ENCODE measurements around the gene EYS.

EYS gene

GRCh38 chr6:65707126-65707826 lies at the start of gene EYS:
Gene EYS, minus strand, starts transcription at chr6:65707226. Its CDS starts 211,816 bp downstream, at chr6:65495410.
- DNase-seq (ENCODE audit: low spot score), result no peak

- no peak for DNase-seq (ENCODE audit: low spot score)
These were observed 39.3 kb upstream of the EYS start for GRCh38 chr6:65746302-65746701.

DNA sequence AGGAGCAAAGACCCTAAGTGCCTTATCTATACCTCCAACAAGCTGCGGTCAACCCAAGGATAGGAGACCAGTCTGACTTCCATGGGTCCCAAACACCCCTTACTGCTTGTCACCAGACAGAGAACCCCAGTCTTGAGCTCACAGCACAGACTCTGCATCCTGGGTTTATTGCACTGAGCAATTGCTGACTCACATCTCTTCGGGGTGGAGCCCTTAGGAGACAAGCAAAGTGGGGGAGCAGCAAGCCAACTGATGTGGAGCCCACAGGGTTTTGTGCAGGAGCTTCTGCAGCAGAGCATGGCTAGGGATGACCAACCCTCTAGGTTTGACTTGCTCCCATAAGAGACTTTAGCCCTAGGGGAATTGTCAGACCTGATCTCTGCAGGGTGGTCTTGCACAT lies 38.6 kb upstream of the EYS start:
- DNase-seq (ENCODE audit: low spot score), result no peak

DNA sequence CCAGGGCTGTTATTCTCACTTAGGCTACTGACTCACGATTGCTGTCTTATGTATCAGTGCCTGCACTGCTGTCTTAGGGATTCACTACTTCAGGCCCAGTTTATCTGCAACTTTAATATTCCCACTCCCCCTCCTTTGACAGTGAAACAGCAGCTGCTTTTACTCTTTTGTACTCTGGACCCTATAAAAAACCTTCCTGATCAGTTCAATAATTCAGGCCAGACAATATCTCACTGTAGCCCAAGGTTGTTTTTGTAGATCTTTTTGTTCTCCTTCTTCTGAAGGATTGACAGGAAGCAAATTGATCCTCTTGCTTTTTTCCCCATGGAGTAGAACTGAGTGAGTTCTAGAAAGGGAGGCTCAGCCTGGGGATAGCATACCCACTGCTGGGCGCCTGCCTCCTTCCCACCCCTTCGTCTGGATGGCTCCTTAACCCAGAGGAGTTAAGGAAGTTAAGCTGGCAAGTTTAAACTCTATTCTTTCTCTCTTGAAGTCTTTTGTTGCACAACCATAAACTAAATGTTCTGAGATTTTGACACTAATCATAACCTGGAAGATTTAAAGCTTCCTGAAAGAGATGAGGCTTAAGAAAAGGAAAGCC lies 22.0 kb upstream of the EYS start:
- DNase-seq (ENCODE audit: low spot score), result no peak

DNA sequence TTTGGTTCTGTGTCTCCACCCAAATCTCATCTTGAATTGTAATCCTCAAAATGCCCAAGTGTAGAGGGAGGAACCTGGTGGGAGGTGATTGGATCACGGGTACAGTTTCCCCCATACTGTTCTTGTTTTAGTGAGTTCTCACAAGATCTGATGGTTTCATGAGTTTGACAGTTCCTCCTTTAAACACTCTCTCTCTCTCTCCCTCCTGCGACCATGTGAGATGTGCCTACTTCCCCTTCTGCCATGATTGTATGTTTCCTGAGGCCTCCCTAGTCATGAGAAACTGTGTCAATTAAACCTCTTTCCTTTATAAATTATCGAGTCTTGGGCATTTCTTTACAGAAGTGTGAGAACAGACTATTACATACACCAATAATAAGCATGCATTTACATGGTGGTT lies 12.1 kb upstream of the EYS start:
- no peak for DNase-seq (ENCODE audit: low spot score)

- no peak for DNase-seq (ENCODE audit: low spot score)
These were observed 4.5 kb upstream of the EYS start for GRCh38 chr6:65711531-65711930.

DNA sequence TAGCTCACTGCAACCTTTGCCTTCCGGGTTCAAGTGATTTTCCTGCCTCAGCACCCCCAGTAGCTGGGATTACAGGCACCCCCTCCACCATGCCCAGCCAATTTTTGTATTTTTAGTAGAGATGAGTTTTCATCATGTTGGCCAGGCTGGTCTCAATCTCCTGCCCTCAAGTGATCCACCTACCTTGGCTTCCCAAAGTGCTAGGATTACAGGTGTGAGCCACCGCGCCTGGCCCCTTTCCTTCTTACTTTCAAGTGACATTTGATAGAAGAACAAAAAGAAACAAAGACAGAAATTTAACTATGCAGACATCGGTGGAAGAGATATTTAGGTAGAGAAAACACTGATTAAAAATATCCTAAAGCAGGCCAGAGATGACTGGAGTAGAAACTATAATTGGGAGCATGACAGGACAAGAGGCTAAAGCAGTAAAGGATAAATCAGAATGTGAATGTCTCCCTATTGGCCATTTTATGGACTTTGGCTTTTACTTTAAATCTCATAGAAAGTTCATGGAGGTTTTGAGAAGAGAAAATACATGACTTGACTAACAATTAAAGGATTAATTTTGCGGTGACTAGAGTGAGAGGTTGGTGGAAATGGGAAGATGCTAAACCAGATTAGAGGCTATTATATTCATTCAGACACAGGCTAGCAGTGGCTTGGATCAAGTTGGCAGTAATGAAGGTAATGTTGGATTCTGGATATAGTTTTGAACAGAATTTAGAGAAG lies 2.2 kb upstream of the EYS start:
- DNase-seq (ENCODE audit: low spot score), result no peak

- no peak for DNase-seq (ENCODE audit: low spot score)
These were observed 1.1 kb upstream of the EYS start for GRCh38 chr6:65708162-65708561.

DNA sequence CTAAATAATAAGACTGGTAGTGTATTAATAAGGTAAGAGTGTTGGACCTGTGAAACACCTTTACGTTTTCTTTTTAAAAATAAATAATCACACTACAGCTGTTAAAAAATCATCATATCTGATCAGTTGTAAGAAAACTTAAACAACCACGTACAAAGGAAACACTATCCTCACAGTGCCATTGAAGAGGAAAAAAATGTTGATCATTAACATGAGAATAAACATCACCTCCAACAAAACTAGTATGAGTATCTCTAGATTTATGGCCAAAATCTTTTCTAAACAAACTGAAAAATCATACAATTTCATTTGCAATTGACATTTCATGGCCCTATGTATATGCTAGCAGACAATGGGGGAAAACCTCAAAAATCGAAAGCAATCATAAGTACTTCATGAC lies 590 bp downstream of the EYS start:
- no peak for DNase-seq (ENCODE audit: low spot score)

DNA sequence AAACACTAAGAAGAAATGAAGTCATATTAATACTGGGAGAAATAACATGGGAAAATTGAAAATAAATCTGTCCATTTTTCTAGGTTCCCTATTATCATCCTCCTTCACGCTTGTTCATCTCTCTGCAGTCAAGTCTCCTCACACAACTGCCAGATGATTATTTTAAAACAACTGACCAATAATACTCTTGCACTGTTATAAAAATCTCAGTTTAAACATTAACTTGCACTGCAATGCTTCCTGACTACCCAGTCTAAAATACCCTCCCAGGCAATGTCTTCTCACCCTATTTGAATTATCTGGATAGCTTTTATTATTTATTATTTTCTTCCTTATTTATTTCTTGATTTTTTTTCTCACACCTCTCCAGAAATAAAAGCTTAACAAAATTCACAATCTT lies 5.7 kb downstream of the EYS start:
- DNase-seq (ENCODE audit: low spot score), result no peak

DNA sequence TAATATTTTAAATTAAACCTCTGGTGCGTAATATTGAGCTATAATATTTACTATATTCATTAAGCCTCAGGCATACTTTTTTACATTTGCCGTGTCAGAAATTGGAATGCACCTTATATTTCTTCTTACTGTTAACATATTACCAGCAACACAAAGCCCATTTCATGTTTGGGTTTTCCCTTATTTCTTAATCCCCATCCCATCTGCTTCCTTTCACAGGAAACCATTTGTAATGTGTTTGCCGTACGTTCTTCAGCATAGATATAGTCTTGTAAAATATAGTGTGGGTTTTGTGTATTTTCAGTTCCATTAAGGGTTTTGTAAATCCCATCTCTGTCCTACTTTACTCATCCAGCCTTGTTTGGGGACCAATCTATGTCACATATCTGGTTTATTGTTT lies 6.5 kb downstream of the EYS start:
- no peak for DNase-seq (ENCODE audit: low spot score)

- no peak for DNase-seq (ENCODE audit: low spot score)
These were observed 14.9 kb downstream of the EYS start for GRCh38 chr6:65692109-65692508.

DNA sequence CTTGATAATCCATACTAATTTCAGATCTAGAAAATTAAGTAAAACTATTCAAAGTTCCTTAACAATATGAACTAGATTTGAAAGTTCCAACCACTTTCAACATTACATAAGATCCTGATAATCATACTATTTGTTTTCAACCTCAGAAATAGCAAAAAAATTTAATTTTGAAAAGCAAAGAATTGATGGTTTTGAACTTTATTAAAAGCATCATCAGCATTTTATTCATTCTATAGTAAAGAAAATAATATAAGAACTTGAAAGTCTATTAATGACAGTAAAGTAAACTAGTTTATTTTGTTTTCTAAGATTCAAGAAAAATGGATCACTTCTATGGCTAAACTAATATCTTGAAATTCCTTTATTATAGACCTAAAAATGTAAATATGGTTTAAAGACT lies 26.8 kb downstream of the EYS start:
- DNase-seq (ENCODE audit: low spot score), result no peak

GRCh38 chr6:65671922-65672321 lies 35.1 kb downstream of the EYS start:
- no peak for DNase-seq (ENCODE audit: low spot score)

DNA sequence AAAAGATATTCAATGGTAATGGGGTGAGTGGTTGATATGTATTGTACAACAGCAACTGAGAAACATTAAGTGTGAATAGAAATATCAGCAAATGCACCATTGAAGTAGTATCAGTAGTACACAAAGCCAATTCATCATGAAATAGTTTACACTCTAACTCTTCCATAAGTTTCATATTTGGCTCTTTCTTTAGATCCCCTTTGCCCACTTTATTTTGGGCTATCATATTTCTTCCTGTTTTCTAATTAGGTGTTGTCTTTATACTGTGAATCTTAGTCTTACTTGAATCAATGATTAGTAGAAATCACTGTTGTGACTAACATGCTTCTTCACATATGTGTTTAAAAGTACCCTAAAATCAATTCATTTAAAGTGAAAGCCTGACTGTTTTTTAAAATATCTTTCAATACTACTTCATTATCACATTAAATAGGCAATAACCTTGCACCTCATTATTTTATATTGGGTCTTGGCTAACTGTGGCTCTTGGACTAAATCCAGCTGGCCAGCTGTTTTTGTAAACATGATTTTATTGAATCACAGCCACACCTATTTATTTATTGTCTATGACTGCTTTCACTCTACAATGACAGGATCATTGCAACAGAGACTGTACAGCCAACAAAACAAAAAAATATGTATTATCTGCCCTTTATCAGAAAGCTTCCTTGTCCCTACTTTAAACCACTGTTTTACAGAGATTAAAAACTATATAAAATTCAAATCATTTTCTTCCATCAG lies 38.9 kb downstream of the EYS start:
- no peak for DNase-seq (ENCODE audit: low spot score)

- DNase-seq (ENCODE audit: low spot score), result no peak
These were observed 56.9 kb downstream of the EYS start for GRCh38 chr6:65650086-65650485.

- DNase-seq (ENCODE audit: low spot score), result no peak
These were observed 57.6 kb downstream of the EYS start for GRCh38 chr6:65649392-65649791.

DNA sequence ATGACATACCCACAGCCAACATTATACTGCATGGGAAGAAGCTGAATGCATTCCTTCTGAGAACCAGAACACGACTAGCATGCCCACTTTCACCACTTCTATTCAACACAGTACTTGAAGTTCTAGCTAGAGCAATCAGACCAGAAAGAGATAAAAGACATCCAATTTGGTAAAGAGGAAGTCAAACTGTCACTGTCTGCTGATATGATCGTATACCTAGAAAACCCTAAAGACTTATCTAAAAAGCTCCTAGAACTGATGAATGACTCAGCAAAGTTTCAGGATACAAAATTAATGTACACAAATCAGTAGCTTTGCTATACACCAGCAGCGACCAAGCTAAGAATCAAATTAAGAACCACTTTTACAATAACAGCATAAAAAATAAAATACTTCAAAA lies 60.5 kb downstream of the EYS start:
- DNase-seq (ENCODE audit: low spot score), result no peak

DNA sequence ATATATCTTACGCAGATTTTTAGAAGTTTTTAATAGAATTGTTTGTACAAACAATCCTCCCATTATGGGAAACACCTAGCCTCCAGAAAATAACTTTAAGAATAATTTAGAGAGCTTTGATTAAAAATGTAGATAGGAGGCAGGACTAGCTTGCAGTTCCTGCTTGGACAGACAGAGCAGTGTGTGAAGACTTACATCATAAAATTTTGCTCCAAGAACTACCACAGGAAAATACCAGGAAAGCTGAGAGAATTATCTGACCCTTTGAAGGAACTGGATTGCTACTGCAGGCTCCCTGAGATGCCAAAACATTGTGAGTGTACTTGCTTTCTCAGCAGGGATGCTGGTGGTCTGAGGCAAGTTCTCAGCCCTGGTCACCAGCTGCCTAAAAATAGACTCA lies 64.2 kb downstream of the EYS start:
- no peak for DNase-seq (ENCODE audit: low spot score)

- DNase-seq (ENCODE audit: low spot score), result no peak
These were observed 68.8 kb downstream of the EYS start for GRCh38 chr6:65638047-65638831.

- no peak for DNase-seq (ENCODE audit: low spot score)
These were observed 69.6 kb downstream of the EYS start for GRCh38 chr6:65637289-65638046.

Measured in putamen (tissue), 1 donor.